Pulmonary artery endothelial cell (primary cell): ENCODE data around the gene METTL15. TPM values are rescaled to one million over a fixed set of nuclear protein-coding genes. Genes with fewer than 3 reads are reported as not detected.
"Not testable (repeated sequence)": the region's sequence is repeated elsewhere in the genome, so short reads cannot be mapped to it uniquely, and the experiment has no call there.

Source experiments
- DNase-seq: peaks from one replicate; pipeline ENCODE4 v3.0.0-alpha.2; 2011; ENCODE audit warnings: low read depth, low spot score
- total RNA-seq: library from RNA; depleted of rRNA; stranded (reverse); fragments of >200 nt; gene quantifications from 2 replicates; pipeline ENCODE4 v1.2.3, GENCODE V29; 2014

The METTL15 gene
- total RNA-seq, 1 donor from 2014 or later: 11.2 TPM

GRCh38 chr11:28110108-28110820, 2.1 kb downstream of the METTL15 start:
- peak; percentile 48 for DNase-seq

DNA sequence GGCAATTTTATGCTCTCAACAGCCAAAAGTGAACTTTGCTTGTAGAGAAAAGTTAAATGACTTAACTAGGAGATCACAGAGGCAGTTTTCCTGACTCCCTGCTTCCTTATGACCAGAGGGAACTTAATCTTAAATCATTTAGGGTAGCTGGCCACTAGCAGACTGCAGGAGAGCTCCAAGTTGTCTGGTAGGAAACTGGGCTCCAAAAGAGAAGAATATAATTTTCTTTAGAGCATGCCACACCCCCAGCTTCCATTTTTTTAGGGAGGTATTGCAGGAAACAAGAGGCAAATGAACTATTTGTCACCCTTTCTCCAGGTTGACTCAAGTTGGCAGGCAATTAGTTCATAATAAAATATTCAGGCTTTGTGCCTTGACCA, 2.6 kb downstream of the METTL15 start:
- no peak for DNase-seq

GRCh38 chr11:28114116-28114515, 5.9 kb downstream of the METTL15 start:
- DNase-seq: no peak

GRCh38 chr11:28114731-28115130, 6.5 kb downstream of the METTL15 start:
- no peak for DNase-seq

GRCh38 chr11:28117712-28118111, 9.5 kb downstream of the METTL15 start:
- DNase-seq: no peak

DNA sequence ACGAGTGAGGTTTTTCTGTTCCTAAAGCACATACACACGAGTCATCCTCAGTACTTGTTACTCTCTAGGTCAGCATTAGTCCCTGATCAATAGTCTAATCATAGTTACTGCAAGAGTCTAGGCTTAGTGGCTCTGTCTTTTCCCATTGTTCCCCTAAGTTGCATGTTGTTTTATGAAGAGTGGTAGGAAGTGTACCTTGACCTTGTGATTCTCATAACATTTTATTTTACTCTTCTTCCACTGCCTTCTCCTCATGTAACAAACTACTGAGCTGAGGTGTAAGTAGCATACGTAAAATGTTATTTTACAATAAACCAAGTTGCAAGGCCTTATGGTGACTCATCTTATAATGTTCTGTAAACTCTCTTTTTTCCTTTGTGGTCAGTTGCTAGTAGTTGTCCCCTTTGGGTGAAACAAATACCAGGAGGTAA, 15.0 kb downstream of the METTL15 start:
- no peak for DNase-seq

- no peak for DNase-seq
Observed at GRCh38 chr11:28132548-28132947, 24.4 kb downstream of the METTL15 start.

DNA sequence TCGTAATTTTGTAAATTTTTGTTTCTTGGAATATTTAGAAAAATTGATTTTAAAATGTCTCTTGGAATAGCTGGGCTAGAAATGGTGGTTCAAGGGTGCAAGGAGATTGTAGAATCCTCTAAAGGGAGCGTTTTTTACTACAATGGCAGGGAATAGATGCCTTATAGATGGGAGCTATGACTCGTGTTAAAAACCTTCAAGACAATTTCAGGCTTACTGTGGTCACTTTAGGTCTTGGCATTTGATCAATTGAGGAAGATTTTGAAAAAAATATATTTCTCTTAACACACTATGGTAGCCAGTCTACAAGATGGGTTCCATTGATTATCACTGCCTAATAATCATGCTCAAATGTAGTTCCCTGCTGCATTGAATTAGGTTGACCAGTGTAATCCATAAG, 25.0 kb downstream of the METTL15 start:
- no peak for DNase-seq

DNA sequence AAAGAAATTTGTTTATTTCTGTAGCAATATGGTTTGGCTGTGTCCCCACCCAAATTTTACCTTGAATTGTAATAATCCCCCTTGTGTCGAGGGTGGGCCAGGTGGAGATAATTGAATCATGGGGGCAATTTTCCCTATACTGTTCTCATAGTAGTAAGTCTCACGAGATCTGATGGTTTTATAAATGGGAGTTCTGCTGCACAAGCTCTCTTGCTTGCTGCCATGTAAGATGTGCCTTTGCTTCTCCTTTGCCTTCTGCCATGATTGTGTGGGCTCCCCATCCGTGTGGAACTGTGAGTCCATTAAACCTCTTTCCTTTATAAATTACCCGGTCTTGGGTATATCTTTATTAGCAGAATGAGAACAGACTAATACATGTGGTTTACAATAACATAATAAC, 28.0 kb downstream of the METTL15 start:
- not testable (repeated sequence) for DNase-seq

GRCh38 chr11:28137366-28137765, 29.2 kb downstream of the METTL15 start:
- DNase-seq: no peak

- DNase-seq: no peak
Observed at GRCh38 chr11:28137832-28138231, 29.6 kb downstream of the METTL15 start.

GRCh38 chr11:28139841-28140415, 31.7 kb downstream of the METTL15 start:
- no peak for DNase-seq

DNA sequence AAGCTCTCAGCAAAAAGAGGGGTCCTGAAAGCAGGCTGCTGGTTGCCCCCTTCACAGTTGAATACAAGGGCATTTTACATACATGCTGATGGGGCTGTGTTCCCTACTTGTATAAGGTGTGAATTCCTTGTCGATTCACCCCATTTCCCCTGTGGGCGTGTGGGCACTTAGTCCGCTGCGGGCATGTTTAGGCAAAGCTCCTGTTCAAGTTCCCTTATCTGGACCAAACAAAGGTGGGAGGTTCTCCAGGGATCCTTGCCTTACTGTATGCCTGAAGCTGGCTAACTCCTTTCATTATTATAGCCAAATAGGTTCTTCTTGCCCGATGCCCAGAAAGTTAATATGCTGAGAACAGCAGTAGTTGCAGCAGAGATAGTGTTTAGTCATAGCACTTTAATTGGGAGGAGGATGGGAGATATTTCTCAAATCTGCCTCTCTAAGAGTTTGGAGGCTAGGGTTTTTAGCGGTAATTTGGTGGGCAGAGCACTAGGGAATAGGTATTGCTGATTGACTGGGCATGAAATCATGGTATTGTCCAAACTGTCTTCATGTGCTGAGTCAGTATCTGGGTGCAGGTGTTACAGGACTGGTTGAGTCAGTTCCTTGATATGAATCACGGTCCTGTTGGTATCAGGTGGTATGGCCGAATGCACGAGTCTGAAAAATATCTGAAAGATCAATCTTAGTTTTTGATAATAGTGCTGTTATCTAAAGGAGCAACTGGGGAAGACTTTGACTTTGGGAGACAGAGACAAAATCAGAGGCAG, 32.7 kb downstream of the METTL15 start:
- DNase-seq: no peak

GRCh38 chr11:28142724-28143123, 34.5 kb downstream of the METTL15 start:
- no peak for DNase-seq

DNA sequence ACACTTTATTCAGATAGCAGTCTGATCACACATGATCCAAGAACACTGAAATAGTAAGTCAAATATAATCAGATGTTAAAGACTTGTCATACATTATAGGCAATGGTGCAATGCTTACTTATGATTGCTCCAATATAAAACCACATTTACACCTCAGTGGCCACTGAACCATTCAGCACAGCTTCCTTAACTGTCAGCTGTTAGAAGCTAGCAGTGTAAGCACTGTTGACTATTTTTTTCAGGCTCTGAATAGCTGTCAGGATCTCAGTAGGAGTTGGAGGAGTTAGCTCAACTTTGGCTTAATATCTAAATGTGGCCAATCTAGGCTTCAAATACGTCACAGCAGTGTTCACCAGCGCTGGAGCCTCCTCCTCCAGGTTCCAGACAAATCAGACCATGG, 36.6 kb downstream of the METTL15 start:
- no peak for DNase-seq

DNA sequence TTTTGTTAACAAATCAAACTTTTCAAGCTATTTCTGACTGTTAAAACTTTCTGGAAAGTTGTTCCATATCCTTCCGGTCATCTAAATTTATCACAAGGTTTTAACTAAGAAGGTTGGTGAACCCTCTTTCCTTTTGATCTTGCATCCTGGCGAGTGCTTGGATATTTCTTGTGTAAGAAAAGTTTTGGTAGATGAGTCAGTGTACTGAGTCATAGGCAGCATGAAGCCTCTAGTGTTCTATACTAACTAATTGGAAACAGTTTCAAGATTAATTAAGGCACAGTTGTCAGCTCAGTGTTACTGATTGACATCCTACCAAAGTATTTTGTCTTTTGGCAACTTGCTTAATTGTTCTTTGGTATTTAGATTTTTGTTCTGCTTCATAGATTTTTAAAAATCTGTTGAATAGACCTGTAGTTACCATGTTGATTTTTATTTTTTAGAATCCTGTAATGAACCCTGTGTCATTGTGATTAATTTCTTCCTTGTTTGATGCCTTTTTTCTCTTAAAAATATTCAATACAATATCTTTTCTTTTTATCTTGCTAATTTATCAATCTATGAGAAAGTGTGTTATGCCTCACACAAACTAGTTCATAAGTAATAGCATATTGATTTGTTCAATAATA, 38.0 kb downstream of the METTL15 start:
- DNase-seq: peak; percentile 78

GRCh38 chr11:28152743-28153142, 44.6 kb downstream of the METTL15 start:
- DNase-seq: no peak

DNA sequence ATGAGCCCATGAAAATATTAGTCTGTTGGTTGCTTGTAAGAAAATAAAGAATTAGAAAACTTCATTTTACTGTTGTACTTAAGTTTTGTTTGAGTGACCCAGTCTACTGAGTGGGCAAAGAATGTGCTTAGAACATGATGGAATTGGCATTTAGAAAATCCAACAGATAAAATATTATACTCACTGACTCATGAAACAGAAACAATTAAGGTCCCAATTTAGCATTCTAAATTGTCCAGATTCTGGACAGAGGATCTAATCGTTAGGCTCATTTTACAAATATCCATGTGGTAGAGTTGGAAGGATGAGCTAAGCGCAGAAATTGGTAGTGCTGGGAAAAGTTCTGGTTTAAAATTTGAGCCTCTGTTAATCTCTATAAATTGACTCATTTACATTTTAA, 45.4 kb downstream of the METTL15 start:
- DNase-seq: no peak

GRCh38 chr11:28168718-28169117, 60.5 kb downstream of the METTL15 start:
- DNase-seq: no peak

GRCh38 chr11:28169816-28170215, 61.6 kb downstream of the METTL15 start:
- no peak for DNase-seq

DNA sequence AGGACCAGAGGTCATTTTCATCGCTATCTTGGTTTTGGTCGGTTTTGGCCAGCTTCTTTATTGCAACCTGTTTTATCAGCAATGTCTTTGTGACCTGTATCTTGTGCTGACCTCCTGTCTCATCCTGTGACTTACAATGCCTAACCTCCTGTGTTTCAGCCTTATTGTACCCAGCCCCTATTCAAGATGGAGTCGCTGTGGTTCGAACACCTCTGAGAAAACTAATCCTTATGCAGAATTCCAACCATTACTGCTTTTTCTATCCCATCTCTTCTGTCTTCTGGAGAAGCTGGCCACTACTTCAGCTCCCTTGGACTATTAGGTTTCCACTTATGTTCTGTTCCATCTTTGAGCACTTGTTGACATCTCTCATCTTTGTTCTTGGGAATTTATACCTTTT, 62.6 kb downstream of the METTL15 start:
- DNase-seq: no peak

DNA sequence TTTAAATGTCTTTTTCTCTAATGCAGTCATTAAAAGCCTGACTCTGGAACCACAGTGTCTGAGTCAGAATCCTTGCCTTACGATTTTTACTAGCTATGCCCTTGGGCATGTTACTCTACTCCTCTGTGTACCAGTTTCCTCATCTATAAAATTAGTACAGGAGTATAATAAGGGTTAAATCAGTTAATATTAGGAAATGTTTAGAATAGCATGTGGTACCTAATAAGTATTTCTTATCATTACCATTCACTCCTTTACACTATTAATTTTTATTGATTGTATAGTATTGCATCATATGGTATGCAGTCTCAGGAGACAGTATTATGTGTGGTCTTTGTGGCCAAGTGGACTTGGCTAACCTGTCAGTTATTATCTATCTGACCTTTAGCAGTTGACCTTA, 68.2 kb downstream of the METTL15 start:
- DNase-seq: no peak
